ENCODE data around the gene ATP5PB.
A peak's percentile ranks its signal among the peaks of the same experiment; 100 is the strongest.

The ATP5PB gene, protein sequence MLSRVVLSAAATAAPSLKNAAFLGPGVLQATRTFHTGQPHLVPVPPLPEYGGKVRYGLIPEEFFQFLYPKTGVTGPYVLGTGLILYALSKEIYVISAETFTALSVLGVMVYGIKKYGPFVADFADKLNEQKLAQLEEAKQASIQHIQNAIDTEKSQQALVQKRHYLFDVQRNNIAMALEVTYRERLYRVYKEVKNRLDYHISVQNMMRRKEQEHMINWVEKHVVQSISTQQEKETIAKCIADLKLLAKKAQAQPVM

DNA sequence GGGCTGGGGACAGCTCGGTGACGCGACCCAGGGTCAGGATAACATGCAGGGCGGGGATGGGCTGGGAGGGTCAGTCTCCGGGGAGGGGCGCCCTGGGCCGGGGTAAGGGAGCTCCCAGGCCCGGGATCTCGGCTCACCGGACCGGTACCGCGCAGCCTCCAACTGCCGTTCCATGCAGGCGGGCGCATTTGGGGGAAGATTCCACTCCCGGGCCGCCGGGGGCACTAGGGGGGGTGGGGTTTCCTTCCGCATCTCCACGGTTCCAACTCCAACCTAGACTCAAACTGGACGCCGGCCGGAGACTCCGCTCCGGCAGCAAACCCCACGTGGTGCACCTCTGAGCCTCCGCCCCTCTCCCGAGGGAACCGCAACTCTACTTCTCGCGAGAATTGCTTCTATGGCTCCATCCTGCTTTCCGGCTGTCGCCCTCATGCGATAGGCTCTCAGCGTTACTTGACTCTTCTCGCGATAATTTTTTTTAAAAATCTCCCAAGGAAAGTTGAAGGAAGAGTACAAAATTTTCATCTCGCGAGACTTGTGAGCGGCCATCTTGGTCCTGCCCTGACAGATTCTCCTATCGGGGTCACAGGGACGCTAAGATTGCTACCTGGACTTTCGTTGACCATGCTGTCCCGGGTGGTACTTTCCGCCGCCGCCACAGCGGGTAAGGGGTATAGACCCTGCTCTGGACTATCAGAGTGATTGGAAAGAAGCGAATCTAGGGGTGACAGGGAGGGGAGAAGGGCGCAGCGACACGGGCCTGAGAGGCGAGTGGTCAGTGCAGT lies at the start of gene ATP5PB, which contains the start of gene WDR77:
Gene ATP5PB (plus strand): TSS at position 547 of the 785 bp plus-strand sequence. CDS start 78 bp downstream, at position 625.
Gene WDR77 (minus strand): TSS at position 339 of the 785 bp plus-strand sequence. CDS start 87 bp downstream, at position 252.
- DNase-seq, result peak; percentile 83

DNA sequence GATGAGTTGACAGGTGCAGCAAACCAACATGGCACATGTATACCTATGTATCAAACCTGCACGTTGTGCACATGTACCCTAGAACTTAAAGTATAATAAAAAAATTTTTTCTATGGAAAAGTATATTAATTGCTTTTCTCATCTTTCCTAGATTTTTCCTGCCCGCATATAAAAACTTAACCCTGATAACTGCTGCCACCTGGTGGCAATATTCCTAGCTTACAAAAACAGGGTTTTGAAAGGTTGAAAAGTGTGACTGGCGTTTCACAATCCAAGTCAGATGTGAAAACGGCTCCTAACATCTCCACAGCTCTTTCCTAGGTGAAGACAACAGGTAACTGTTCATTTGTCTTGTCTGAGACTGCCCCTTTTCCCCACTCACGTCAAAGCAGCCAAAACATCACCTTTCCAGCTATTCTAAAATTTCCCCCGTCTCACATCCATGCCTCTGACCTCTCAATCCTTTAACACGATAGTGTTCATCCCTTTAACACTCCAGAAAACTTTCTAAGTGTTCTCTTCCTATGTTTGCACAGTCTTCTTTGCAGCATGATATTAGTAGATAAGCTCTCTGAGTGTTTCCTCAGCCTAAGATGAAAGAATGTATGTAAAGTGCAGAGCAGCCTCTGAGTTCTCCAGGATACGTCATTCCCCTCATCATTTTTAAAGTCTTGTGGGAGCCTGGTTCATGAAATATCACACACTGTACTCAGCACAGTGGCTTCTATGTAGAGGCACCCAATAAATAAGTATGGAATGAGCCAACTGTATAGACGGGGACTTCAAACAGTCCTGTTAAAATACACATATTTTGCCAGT lies 49.3 kb upstream of the ATP5PB start:
- no peak for DNase-seq

DNA sequence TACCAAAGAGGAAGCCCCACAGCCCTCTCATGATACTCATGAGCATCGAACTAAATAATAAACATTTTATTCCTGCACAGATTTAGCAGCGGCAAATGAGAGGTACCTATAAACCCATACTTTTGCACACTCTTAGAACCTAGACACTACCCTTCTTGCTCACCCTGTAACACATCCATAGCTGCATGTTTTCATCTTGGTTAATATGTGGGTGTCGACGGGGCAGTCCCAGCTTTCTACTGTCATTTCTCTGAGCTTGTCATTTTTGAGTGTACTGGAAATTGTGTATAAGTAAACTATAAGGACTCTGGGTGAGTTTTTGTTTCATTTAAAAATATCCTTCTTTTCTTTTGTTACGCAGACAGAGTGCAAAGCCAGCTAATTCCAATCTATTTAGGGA lies 47.2 kb upstream of the ATP5PB start:
- no peak for DNase-seq

DNA sequence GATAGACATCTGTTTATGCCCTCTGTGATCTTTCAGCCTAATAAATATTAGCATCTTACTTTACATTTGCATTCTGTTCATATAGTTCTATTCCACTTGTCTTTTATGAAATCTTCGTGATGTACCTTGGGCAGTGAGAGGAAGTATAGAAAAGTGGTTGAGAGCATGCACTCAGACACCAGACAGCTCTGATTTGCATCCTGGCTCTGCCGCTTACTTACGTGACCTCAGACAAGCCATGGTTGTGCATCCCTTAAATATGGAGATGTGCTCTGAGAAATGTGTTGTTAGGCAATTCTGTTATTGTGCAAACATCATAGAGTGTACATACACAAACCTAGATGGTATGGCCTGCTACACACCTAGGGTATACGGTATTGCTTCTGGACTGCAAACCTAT lies 44.7 kb upstream of the ATP5PB start:
- DNase-seq, result no peak

DNA sequence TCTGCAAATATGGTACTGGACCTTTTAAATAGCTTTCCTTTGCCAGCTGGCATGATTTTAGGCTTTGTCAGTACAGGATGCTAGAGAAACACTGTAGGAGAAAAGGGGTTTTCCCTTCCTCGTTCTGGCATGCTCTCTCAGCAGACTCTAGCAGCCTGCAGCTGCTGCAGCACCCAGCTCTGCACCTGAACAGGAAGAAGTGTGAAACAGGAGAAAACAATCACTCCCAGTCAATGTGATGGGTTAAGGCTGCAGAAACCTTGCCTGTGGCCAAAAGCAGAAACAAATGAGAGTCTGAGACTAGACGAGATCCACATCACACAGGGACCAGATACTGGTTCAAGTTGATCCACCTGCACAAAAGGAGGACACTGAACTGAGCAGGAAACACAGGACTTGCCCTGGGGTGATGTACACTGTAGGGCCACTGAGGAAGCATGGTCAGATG lies 42.9 kb upstream of the ATP5PB start:
- DNase-seq, result peak; percentile 46

DNA sequence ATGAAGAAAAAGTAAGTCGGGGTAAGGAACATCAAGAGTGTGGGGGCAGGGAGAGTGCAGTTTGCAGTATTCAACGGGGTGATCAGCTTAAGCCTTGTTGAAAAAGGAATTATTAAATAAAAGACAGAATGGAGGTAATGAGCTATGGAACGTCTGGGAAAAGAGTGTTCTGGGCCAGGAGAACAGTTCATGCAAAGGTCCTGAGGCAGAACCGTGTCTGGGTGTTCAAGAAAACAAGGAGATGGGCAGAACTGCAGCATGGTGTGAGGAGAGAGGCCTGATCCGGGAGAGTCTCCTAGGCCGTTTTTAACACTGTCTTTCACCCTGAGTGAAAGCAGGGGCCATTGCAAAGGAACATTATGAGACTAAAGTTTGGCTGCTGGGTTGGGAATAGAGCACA lies 42.0 kb upstream of the ATP5PB start:
- no peak for DNase-seq

DNA sequence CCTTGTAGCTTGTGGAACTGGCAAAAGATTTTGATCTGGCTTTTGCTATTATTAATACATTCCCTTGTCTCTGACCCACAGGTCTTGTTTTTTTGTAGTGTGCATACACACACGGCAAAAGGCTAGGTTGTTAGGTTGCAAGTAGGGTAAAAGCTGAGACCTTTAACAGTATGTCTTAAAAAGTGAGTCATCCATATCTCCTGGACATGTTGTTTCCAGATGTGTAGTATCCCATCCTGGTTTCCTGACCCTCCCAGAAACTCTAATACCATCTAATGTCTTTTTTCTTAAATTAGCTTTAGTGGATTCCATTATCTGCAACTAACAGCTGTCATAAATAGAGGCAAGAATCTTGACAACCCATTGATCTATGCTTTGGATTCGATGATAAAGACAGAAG lies 36.4 kb upstream of the ATP5PB start:
- no peak for DNase-seq

DNA sequence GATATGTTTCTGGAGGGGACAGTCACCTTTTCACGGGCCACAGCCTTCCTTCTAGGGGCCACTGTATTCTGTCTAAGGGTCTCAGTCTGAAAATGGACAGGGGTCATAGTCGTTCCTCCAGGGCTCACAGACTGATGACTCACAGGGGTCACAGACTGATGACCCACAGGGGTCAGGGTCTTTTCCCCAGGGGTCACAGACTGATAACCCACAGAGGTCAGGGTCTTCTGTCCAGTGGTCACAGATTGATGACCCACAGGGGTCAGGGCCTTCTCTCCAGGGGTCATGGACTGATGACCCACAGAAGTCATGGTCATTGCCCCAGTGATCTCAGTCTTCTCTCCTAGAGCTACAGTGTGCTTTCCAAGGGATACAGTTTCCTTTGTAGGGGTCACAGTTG lies 34.5 kb upstream of the ATP5PB start:
- DNase-seq, result no peak

DNA sequence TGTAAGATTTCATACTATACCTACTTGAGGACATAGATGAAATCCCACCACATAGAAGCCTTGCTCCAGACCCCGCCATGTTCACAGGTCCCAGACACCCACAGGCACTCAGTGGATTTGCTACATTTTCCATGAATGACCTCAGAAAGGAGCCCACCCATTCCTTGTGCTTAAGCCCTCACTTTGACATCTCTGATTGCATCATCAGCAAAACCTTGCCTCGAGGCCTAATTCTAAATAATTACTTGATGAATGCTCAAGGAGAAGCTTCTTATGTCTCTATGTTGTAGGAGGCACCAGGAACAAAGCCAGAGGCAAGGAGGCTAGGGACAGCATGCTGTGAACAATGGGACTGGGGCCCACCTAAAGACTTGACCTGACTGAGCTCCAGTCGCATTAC lies 33.8 kb upstream of the ATP5PB start:
- no peak for DNase-seq

DNA sequence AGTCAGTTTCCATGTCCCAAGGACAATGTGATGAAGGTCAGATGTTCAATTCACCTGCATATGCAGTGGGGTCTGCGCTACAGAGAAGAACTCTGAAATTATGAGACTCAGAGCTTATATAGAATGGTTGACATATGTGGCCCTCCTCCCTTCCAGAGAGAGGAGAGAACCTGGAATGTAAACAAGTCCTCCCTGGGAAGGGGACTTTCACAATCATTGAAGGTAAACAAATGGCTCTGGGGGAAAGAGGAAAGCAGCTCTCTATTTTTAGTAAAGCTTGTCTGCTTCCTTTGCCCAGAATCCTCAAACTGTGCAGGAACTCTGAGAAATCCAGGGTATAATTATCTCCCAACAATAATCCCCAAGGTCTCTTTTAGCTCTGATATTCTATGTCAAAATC lies 31.5 kb upstream of the ATP5PB start:
- no peak for DNase-seq

DNA sequence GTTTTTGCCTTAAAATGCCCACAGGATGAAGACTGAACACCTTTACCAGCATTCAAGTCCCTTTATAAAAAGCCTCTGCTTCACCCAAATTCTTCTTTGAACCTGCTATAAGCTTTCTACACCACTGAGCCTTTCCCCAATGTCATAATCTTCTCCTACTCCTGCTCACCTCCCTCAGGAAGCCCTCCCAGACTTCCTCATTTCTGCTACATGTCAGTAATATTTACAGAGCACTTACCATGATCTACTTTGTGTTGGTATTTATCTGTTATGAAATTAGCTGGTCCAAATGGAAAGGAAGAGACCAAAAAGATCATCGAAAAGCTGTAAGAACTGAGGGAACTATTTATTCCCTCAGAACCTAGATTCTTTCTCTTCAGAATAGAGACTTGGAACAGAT lies 30.2 kb upstream of the ATP5PB start:
- no peak for DNase-seq

DNA sequence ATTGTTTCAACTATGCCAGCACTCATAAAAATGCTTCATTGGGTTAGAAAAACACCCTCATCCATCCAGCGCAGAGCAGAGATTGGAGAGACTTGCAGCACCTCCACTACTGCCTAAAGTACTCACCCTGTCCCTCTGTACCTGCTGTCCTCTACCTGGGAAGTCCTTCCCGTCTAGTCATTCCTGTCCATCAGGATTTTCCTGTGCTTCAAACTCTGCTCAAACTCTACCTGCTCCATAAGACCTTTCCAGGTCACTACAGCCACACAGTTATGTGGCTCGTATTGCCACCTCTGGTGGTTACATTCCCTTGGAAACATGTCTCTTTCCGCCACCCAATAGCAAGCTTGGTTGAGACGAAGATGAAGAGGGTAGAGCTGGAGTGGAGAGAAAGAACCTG lies 28.9 kb upstream of the ATP5PB start:
- DNase-seq, result no peak

DNA sequence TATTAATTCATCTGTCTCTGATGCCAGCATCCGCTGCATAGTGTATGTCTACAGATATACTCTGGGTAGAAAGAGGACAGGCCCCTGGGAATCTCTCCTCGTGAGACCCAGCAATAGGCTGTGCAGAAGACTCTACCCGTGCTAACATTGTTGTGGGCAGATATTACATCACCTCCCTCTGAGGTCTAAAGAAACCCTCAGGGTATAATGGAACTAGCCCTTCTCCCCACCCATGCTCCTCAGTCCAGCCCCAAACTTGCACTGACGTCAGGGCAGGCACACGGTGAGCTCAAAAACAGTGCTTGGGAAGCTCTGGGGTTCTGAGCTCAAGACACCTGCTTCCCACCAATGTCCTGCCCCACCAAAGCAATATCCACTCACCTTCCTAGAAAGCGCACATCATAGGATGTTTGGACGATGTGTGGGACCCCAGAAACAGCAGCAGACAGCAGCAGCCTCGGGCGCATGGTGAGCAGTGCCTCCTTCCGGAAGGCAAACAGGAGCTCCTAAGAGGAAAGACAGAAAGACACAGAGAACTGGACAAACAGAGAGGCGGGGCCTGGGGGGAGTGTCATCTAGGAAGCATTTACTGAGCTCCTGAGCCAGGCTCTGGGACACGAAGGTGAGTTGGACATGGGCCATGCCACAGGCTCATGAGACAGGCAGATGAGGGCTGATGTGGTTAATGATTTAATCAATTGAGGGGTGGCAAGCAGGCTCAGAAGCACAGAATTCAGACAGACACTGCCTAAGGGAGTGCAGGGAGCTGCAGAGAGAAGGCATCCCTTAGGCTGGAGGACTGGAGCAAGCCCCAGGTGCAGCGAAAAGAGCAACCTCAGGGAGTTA lies 26.5 kb upstream of the ATP5PB start:
- no peak for DNase-seq

DNA sequence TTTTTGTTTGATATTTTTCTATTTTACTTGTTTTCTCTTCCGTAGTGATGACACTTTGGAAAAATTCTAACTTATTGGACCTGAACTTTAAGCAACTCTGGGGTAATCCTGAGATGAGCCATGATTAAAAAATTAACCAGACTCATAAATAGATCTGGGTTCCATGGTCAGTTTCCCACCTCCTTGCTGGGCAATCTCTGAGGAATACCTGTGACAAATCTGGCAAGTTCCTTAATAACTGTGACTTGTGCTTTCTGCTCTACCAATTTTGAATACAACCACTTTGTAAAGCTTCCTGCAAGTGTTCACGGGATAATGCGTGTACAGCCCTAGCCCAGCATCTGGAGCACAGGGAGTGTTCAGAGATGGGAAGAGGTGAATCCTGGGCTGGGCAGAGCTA lies 25.0 kb upstream of the ATP5PB start:
- DNase-seq, result no peak

DNA sequence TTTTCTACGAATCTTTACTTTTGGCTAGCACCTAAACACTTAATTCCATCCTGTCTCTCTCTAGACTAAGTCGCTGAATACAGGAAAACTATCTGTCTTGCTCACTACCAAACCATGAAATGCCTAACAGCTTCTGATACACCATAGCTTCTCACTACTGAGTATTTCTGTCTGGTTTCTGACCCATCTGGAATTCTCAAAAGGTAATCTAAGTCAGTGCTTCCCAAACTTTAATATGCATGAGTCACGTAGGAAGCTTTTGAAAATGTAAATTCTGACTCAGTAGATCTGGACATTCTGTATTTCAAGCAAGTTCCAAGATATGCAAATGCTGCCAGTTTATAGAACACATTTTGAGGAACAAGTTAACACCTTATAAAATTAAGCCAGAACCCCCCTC lies 12.5 kb upstream of the ATP5PB start:
- DNase-seq, result no peak

DNA sequence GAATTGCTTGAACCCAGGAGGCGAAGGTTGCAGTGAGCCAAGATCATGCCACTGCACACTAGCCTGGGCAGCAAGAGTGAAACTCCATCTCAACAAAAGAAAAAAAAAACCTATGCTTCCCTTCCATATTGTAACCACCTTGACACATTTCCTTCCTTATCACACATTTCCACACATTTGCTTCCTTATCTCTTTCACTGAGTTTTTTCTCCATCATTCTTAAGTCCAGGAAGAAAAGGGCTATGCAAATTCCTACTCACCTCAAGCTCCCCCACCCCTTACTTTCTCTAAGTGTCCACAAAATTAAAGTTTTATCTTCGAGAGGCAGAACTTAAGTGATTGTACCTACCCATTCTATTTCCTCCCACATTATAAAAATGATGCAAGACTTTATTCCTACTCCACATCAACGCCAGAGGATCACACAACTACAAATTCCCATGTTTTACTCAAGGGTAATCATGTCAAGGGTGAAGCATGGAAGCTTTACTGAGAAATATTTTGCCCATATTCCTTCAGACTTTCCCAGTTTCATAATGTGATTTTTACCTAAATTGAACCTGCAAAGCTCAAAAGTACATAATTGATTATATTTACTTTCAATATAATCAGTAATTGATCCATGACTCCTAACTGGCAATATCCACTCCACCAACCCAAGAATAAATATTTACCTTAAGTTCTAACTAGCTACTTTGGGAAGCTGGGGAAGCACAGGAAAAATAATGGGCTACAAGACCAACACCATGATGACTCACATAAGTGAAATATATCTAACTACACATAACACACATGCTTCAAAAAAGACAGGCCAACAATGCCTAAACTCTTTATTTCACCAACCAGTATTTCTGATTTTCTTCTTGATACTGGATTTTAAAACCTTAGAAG lies 9.6 kb upstream of the ATP5PB start:
- DNase-seq, result no peak

DNA sequence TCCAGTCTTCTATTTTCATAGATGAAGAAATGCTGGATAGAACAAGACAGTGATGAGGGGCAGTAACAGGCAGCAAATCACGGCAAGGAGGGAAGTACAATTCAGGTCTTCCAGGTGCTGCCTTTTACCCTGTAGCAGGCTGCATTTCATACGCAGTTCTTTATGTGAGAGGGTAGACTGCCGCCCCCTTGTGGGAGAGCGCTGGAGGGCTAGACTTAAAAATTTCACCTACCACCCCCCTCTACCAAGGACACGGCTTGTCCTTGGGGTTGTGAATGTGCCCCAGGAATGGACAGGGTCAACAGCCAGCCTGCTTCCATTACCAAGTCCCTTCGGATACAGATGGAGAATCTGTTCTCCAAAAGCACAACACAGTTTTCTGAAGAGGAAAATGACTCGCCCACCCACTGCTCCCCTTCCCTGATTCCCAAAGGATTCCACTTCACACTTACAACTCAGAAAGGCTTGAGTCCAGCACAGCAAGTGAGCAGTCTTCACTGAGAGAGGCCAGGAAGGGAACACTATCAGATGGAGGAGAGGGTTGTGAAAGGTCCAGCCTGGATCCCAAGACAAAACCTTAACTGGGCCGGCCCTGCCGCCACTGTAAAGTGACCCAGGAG lies 7.6 kb upstream of the ATP5PB start:
- DNase-seq, result peak; percentile 73

DNA sequence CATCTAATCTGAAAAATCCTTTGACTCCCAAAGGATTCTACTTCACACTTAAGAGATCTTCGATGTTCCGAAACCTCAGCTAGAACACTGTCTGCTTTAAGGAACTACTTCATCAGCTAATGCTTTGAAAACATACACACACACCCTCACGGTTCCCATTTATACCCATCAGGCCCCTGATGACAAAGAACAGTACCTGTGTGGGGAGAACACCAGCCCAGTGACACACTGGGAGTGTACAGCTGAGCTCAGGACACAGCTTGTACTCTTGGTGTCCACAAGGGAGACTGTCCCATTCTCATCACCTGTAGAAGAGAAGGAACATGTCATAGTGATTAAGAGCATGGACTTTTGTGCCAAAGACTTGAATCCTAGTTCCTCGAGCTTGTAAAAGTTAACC lies 6.8 kb upstream of the ATP5PB start:
- DNase-seq, result no peak

DNA sequence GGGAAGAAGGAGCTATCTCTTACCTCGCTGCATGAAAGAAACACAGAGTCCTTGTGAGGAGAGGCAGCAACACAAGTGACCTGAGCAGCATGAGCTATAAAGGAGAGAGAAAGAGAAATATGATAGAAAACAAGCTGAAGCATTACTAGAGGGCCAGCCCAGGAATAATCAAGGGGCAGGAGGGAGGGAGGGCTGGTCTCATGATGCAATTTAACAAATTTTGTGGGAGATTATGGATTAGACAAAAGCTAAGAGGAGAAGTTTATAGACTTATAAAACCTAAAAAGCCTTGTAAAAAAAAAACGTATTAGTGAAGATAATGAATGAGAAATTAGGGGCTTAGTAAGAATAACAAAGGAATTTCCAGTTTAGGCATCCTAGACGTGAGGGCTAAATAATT lies 5.2 kb upstream of the ATP5PB start:
- DNase-seq, result no peak

DNA sequence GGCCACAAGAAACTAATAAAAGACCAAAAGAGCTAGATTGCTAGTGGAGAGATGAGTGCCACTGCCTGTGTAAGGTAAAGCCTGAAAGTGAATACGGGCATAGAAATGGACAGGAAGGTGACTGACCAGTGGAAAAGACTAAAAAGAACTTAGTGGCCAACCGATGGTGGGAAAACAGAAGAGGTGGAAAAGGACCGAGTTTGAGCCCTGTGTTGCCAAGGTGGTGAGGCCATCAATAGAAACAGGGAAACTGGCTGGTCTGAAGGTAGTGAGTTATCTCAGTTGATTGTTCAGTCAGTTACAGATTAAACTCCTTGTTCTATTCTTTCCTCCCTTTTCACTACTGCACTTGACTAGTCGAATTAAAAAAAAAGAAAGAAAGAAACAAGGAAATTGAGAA lies 2.7 kb upstream of the ATP5PB start:
- no peak for DNase-seq
